HepG2 (cell line): ENCODE data around the gene DRD3. TPM values are rescaled to one million over a fixed set of nuclear protein-coding genes. Genes with fewer than 3 reads are reported as not detected.

Experiments used
- ATAC-seq: fragments of 200-7000 bp; cut with Tn5 transposase; 3 replicates; pipeline ENCODE4 v1.9.1; 2020; ENCODE audit warnings: mild to moderate bottlenecking, moderate library complexity
- BruUV-seq: library from RNA; stranded (reverse); fragments of 400-500 nt; replicated peaks from 2 replicates; lab custom pipeline; 2021; lab: Mats Ljungman, UMichigan
- CTCF ChIA-PET: fragments of 300-600 bp; formaldehyde crosslinking; extraction: SDS; loops from one replicate; lab custom pipeline; 2021; ENCODE audit warnings: low total read pairs, inconsistent platforms, low intra/inter-chr PET ratio; lab: Yijun Ruan, JAX
- POLR2A ChIA-PET: fragments of 350-600 bp; sonication (Branson Sonifier 250); formaldehyde crosslinking; loops from one replicate; lab custom pipeline; 2020; ENCODE audit warnings: antibody characterized with exemption, inconsistent platforms; lab: Yijun Ruan, JAX
- DNase-seq: peaks from one replicate; pipeline ENCODE4 v3.0.0-alpha.2; 2015; ENCODE audit warnings: low spot score
- FAIRE-seq: peaks from 3 replicates; lab custom pipeline; 2011; peaks lifted over from hg19 to GRCh38; lab: Jason Lieb, UNC
- H2AFZ ChIP-seq: one replicate; pipeline ENCODE4 v1.6.1; 2011; ENCODE audit warnings: low read length, inconsistent platforms
- H3K27ac ChIP-seq: fragments of 300-600 bp; 3 replicates; pipeline ENCODE4 v1.8.0; 2011; ENCODE audit warnings: mixed run types, mild to moderate bottlenecking, mixed read lengths, low read length, inconsistent platforms; ENCODE audit not compliant: insufficient read depth; ENCODE audit errors: extremely low read length
- H3K27me3 ChIP-seq, 2 experiments: fragments of 200-600 bp in 1 of 2; 2 replicates in 1 of 2; 3 replicates in 1 of 2; pipeline versions ENCODE4 v1.6.0 to v1.8.0; 2011; ENCODE audit warnings: low read length in 2 of 2, mild to moderate bottlenecking in 2 of 2, moderate library complexity in 2 of 2, inconsistent platforms in 1 of 2; ENCODE audit not compliant: insufficient read depth in 2 of 2, control insufficient read depth in 1 of 2
- H3K36me3 ChIP-seq, 2 experiments: fragments of 200-600 bp in 1 of 2; replicated peaks in 1 of 2; 2 replicates in 1 of 2; 3 replicates in 1 of 2; pipeline versions ENCODE4 v1.5.1 to v1.8.0; 2011; ENCODE audit warnings: low read length in 2 of 2, inconsistent platforms in 1 of 2; ENCODE audit not compliant: insufficient read depth in 2 of 2, control insufficient read depth in 1 of 2
- H3K4me1 ChIP-seq: 2 replicates; pipeline ENCODE4 v1.5.1; 2012; ENCODE audit warnings: low read length, inconsistent platforms; ENCODE audit not compliant: insufficient read depth
- H3K4me2 ChIP-seq: 2 replicates; pipeline ENCODE4 v1.6.0; 2011; ENCODE audit warnings: low read depth, low read length, inconsistent platforms
- H3K4me3 ChIP-seq, 3 experiments: fragments of 200-600 bp in 1 of 3; sonication (generic), shearing (Covaris generic) in 1 of 3; replicated peaks in 1 of 3; 2 replicates each; pipeline ENCODE4 v1.5.1; 2011 to 2016; ENCODE audit warnings: low read length in 3 of 3, inconsistent platforms in 2 of 3, low read depth in 2 of 3, mild to moderate bottlenecking in 2 of 3, control low read depth in 1 of 3, mixed read lengths in 1 of 3; ENCODE audit not compliant: insufficient read depth in 1 of 3
- H3K79me2 ChIP-seq: one replicate; pipeline ENCODE4 v1.6.1; 2011; ENCODE audit warnings: low read length, inconsistent platforms; ENCODE audit not compliant: insufficient read depth
- H3K9ac ChIP-seq: 2 replicates; pipeline ENCODE4 v1.6.0; 2011; ENCODE audit warnings: mild to moderate bottlenecking, low read depth, low read length, inconsistent platforms; ENCODE audit not compliant: insufficient read depth
- H3K9me3 ChIP-seq: 2 replicates; pipeline ENCODE4 v1.5.1; 2012; ENCODE audit warnings: mild to moderate bottlenecking, low read length
- H4K20me1 ChIP-seq: 2 replicates; pipeline ENCODE4 v1.6.0; 2011; ENCODE audit warnings: inconsistent platforms, mild to moderate bottlenecking, low read length, moderate library complexity; ENCODE audit not compliant: insufficient read depth
- AKAP8 ChIP-seq: sonication (generic); formaldehyde crosslinking; IDR thresholded peaks from 2 replicates; pipeline ENCODE4 v1.5.1; 2020; ENCODE audit warnings: mild to moderate bottlenecking, missing genetic modification reagents
- AKNA ChIP-seq: sonication (generic); formaldehyde crosslinking; IDR thresholded peaks from 2 replicates; pipeline ENCODE4 v1.4.0; 2020; ENCODE audit warnings: missing genetic modification reagents, borderline replicate concordance
- BRCA1 ChIP-seq: sonication (generic); formaldehyde crosslinking; IDR thresholded peaks from 2 replicates; pipeline ENCODE4 v1.4.0; 2020; ENCODE audit warnings: missing genetic modification reagents
- CC2D1A ChIP-seq: sonication (generic); formaldehyde crosslinking; IDR thresholded peaks from 2 replicates; pipeline ENCODE4 v1.8.1; 2023; ENCODE audit warnings: mild to moderate bottlenecking, missing genetic modification reagents
- HOXA5 ChIP-seq: sonication (generic); formaldehyde crosslinking; IDR thresholded peaks from 2 replicates; pipeline ENCODE4 v1.4.0; 2020; ENCODE audit warnings: missing genetic modification reagents
- LBX2 ChIP-seq: sonication (generic); formaldehyde crosslinking; IDR thresholded peaks from 2 replicates; pipeline ENCODE4 v1.5.0; 2020; ENCODE audit warnings: missing genetic modification reagents, mild to moderate bottlenecking, borderline replicate concordance
- NCOR1 ChIP-seq: fragments of 200-600 bp; sonication (generic); IDR thresholded peaks from 2 replicates; pipeline ENCODE4 v1.7.0; 2017; ENCODE audit warnings: antibody characterized with exemption, low read length, borderline replicate concordance
- RXRA ChIP-seq: sonication (generic); formaldehyde crosslinking; IDR thresholded peaks from 2 replicates; pipeline ENCODE4 v1.5.1; 2020; ENCODE audit warnings: missing genetic modification reagents
- SMAD9 ChIP-seq: sonication (generic); formaldehyde crosslinking; IDR thresholded peaks from 2 replicates; pipeline ENCODE4 v1.5.1; 2020; ENCODE audit warnings: mild to moderate bottlenecking, missing genetic modification reagents
- SMARCC2 ChIP-seq: fragments of 450-650 bp; IDR thresholded peaks from 2 replicates; pipeline ENCODE4 v1.6.1; 2017; ENCODE audit warnings: antibody characterized with exemption, mild to moderate bottlenecking
- SPEN ChIP-seq: sonication (generic); formaldehyde crosslinking; IDR thresholded peaks from 2 replicates; pipeline ENCODE4 v1.5.1; 2020; ENCODE audit warnings: low read depth, mild to moderate bottlenecking, missing genetic modification reagents
- ZBTB43 ChIP-seq: sonication (generic); formaldehyde crosslinking; conservative IDR thresholded peaks from 2 replicates; pipeline ENCODE4 v1.4.0; 2020; ENCODE audit warnings: missing genetic modification reagents
- ZKSCAN8 ChIP-seq: IDR thresholded peaks from 2 replicates; pipeline ENCODE4 v1.6.1; 2016; ENCODE audit warnings: borderline replicate concordance, missing genetic modification reagents, missing compliant biosample characterization
- ZNF235 ChIP-seq: sonication (generic); formaldehyde crosslinking; IDR thresholded peaks from 2 replicates; pipeline ENCODE4 v1.8.1; 2023; ENCODE audit warnings: mild to moderate bottlenecking, missing genetic modification reagents, borderline replicate concordance
- ZNF3 ChIP-seq: IDR thresholded peaks from 2 replicates; pipeline ENCODE4 v1.7.0; 2017; ENCODE audit warnings: inconsistent platforms
- ZNF354B ChIP-seq: sonication (generic); formaldehyde crosslinking; IDR thresholded peaks from 2 replicates; pipeline ENCODE4 v1.8.0; 2022; ENCODE audit warnings: mild to moderate bottlenecking, missing genetic modification reagents
- ZNF430 ChIP-seq: sonication (generic); formaldehyde crosslinking; IDR thresholded peaks from 2 replicates; pipeline ENCODE4 v1.9.0; 2021; ENCODE audit warnings: mild to moderate bottlenecking, missing genetic modification reagents
- ZNF580 ChIP-seq: IDR thresholded peaks from 2 replicates; pipeline ENCODE4 v1.6.1; 2016; ENCODE audit warnings: low read depth, borderline replicate concordance
- ZNF740 ChIP-seq: sonication (generic); formaldehyde crosslinking; IDR thresholded peaks from 2 replicates; pipeline ENCODE4 v1.4.0; 2020; ENCODE audit warnings: missing genetic modification reagents
- WGBS: methylation state at CpG from one replicate; pipeline ENCODE4 v1.1.6; 2017; ENCODE audit warnings: low lambda C conversion rate; 5-methylcytosine and 5-hydroxymethylcytosine counted together
- in situ Hi-C: cut with HindIII; loops from 2 replicates; pipeline ENCODE4 v1.10.0; 2017; ENCODE audit warnings: low pct_unique_long_range_greater_than_20kb; ENCODE audit not compliant: extremely low pct_ligation_motif_present
- intact Hi-C: fragments of 100-400 bp; cut with micrococcal nuclease; formaldehyde crosslinking; loops from one replicate; pipeline ENCODE4 v1.10.0; 2022; ENCODE audit not compliant: unreplicated experiment
- polyA plus RNA-seq, 8 experiments: library from polyadenylated mRNA; depleted of rRNA in 3 of 8; stranded (reverse) in 7 of 8; unstranded in 1 of 8; fragments of >200 nt; fragmentation: Illumina TruSeq in 4 of 8; extraction: Trizol in 4 of 8; gene quantifications; 2 replicates each; pipeline versions ENCODE4 v1.2.1 to v1.2.3, GENCODE V29; 2011 to 2016; ENCODE audit warnings: low read depth in 4 of 8, missing spikeins in 1 of 8, mixed read lengths in 1 of 8; ENCODE audit not compliant: insufficient read depth in 1 of 8
- total RNA-seq, 5 experiments: library from RNA; depleted of rRNA; stranded (reverse); fragments of >200 nt; fragmentation: Illumina TruSeq; extraction: Trizol; gene quantifications; 2 replicates each; pipeline ENCODE4 v1.2.3, GENCODE V29; 2016; ENCODE audit warnings: low read depth in 1 of 5

DRD3 gene
- total and polyA plus RNA-seq, 2 of the 13 experiments (the other 11 are each of a cell fraction or from before 2014, with no cell fraction given) = not detected

- no peak overlapping the region for H3K4me3 ChIP-seq
- 9% methylated on average over 2 of the region's 2 CpGs for WGBS
- TF ChIP-seq CC2D1A (CRISPR knock-in tag) = no peak
- no peak for TF ChIP-seq AKAP8 (CRISPR knock-in tag)
- TF ChIP-seq SMARCC2 = no peak
- TF ChIP-seq NCOR1 = no peak
- TF ChIP-seq ZNF354B = no peak
- no peak for TF ChIP-seq ZNF235 (CRISPR knock-in tag)
- TF ChIP-seq ZNF580 = no peak
- TF ChIP-seq HOXA5 (CRISPR knock-in tag) = no peak
- TF ChIP-seq SMAD9 (CRISPR knock-in tag) = no peak
- TF ChIP-seq AKNA (CRISPR knock-in tag) = no peak
- TF ChIP-seq ZNF430 = no peak
- TF ChIP-seq BRCA1 (CRISPR knock-in tag) = no peak
- no peak for TF ChIP-seq SPEN (CRISPR knock-in tag)
- TF ChIP-seq ZBTB43 (CRISPR knock-in tag) = no peak
- no peak for TF ChIP-seq ZNF740 (CRISPR knock-in tag)
- no peak for TF ChIP-seq LBX2
- no peak for TF ChIP-seq RXRA (CRISPR knock-in tag)
- TF ChIP-seq ZKSCAN8 = no peak
- no peak for TF ChIP-seq ZNF3 (CRISPR knock-in tag)
- TF ChIP-seq, all 625 proteins: peak for 0
- intact Hi-C loops = no loop called here
- Histone ChIP-seq H3K4me2 (no peak overlapping the region), H3K27me3 (peaks cover 0 to 16% of the 10 kb centered on the region in 2 experiments; a peak in 1 of 5 replicates), H3K79me2 (no peaks in the 10 kb centered on the region), H2AFZ (no peak overlapping the region), H4K20me1 (no peaks in the 10 kb centered on the region), H3K9me3 (peaks cover 3% of the 10 kb centered on the region), H3K27ac (no peak overlapping the region), H3K9ac (no peak overlapping the region), H3K36me3 (no peaks in the 10 kb centered on the region), H3K4me1 (no peaks in the 10 kb centered on the region)
- POLR2A ChIA-PET = no interaction called here
- ATAC-seq (no peak), FAIRE-seq (no peak), DNase-seq (no peak)
- CTCF ChIA-PET = no interaction called here
- in situ Hi-C loops = no loop called here
- BruUV-seq = no TSS peak
These were observed 40.9 kb upstream of the DRD3 start for GRCh38 chr3:114219741-114220140.
